Glutamatergic neuron (in vitro differentiated cells): ENCODE results near the gene IL17RB. TPM values are rescaled to one million over a fixed set of nuclear protein-coding genes. Genes with fewer than 3 reads are reported as not detected.

Experiments used
- DNase-seq: peaks from one replicate; pipeline ENCODE4 v3.0.0; 2022
- H3K27ac Mint-ChIP-seq: one replicate; pipeline ENCODE4 v1.8.0; 2020; ENCODE audit warnings: mild to moderate bottlenecking, mixed read lengths, inconsistent platforms; ENCODE audit not compliant: unreplicated experiment
- H3K27me3 Mint-ChIP-seq: one replicate; pipeline ENCODE4 v1.8.0; 2020; ENCODE audit warnings: mild to moderate bottlenecking, moderate library complexity, mixed read lengths, inconsistent platforms; ENCODE audit not compliant: unreplicated experiment
- H3K36me3 Mint-ChIP-seq: one replicate; pipeline ENCODE4 v1.8.0; 2020; ENCODE audit warnings: mild to moderate bottlenecking, mixed read lengths, inconsistent platforms; ENCODE audit not compliant: unreplicated experiment
- H3K4me1 Mint-ChIP-seq: one replicate; pipeline ENCODE4 v1.8.0; 2020; ENCODE audit warnings: mild to moderate bottlenecking, low read depth, mixed read lengths, inconsistent platforms; ENCODE audit not compliant: unreplicated experiment
- H3K4me3 Mint-ChIP-seq: one replicate; pipeline ENCODE4 v1.8.0; 2020; ENCODE audit warnings: mild to moderate bottlenecking, mixed read lengths, inconsistent platforms; ENCODE audit not compliant: unreplicated experiment
- H3K9me3 Mint-ChIP-seq: one replicate; pipeline ENCODE4 v1.8.0; 2020; ENCODE audit warnings: mild to moderate bottlenecking, moderate library complexity, mixed read lengths, inconsistent platforms; ENCODE audit not compliant: unreplicated experiment
- total RNA-seq: library from RNA; stranded (reverse); fragmentation: NEBNext Ultra II Directional; extraction: Animal tissue kit (Norgen Biotek cat#: 25700); gene quantifications from one replicate; pipeline ENCODE4 v1.2.1, GENCODE V29; 2021; ENCODE audit not compliant: unreplicated experiment
- TF ChIP-seq, protein P1 (sequence below): fragments of 200-600 bp; sonication (generic); IDR thresholded peaks from one replicate; pipeline ENCODE4 v1.5.0; 2021; ENCODE audit not compliant: partially characterized antibody, unreplicated experiment

IL17RB gene
- total RNA-seq, 1 donor from 2014 or later = 0.78 TPM

DNA sequence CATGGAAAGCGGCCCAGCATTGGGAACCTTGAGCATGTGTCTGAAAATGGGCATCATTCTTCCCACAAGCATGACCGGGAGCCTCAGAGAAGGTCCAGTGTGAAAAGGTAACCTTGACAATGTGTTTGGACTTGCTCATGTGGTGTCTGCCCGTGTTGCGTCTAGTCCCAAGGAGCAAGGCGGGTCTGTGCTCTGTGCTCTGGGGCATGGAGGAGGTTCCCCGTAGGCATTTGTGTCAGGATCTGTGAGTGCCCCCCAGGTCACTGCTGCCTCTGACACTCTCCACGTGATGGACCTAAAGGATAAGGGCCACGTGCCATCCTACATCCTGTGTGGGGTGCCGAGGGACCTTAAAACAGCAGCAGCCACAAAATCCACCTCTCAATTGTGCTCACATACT, 45.0 kb upstream of the IL17RB start:
- H3K36me3 Mint-ChIP-seq = no peaks in the 10 kb centered on the region
- no peak overlapping the region for H3K4me3 Mint-ChIP-seq
- TF ChIP-seq, protein P1, sequence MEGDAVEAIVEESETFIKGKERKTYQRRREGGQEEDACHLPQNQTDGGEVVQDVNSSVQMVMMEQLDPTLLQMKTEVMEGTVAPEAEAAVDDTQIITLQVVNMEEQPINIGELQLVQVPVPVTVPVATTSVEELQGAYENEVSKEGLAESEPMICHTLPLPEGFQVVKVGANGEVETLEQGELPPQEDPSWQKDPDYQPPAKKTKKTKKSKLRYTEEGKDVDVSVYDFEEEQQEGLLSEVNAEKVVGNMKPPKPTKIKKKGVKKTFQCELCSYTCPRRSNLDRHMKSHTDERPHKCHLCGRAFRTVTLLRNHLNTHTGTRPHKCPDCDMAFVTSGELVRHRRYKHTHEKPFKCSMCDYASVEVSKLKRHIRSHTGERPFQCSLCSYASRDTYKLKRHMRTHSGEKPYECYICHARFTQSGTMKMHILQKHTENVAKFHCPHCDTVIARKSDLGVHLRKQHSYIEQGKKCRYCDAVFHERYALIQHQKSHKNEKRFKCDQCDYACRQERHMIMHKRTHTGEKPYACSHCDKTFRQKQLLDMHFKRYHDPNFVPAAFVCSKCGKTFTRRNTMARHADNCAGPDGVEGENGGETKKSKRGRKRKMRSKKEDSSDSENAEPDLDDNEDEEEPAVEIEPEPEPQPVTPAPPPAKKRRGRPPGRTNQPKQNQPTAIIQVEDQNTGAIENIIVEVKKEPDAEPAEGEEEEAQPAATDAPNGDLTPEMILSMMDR = no peak
- H3K9me3 Mint-ChIP-seq = peaks cover 2% of the 10 kb centered on the region
- peaks cover 5% of the 10 kb centered on the region for H3K27me3 Mint-ChIP-seq
- H3K4me1 Mint-ChIP-seq = peaks cover 22% of the 10 kb centered on the region
- DNase-seq = no peak
- no peak overlapping the region for H3K27ac Mint-ChIP-seq

DNA sequence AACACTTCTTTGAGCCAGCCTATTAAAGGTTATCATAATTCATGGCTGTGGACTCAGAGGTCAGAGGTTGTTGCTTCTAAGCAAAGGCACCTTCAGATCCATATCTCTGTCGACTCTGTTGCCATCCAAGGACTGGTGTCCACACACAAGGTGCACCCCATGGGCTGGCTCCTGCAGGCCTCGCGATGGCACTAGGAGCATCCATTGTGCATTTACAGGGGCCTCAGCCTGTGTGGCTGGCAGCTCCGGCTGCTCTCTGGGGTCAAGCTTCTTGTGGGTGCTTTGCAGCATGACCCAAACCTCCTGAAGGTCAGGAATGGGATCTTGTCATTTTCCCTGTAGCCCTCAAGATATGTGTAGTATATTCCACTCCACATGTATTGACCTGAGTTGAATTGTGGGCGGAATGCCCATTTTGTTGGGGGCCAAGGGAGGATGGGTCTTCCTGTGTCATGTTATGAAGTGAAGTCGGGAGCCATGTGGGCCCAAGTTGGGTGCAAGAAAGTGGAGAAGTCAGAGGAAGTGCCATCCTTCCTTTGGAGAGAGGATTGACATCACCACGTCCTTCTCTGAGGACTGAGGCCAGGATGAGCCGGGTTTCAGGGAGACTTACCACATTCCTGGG, 44.0 kb upstream of the IL17RB start:
- H3K4me3 Mint-ChIP-seq = no peak overlapping the region
- no peak overlapping the region for H3K27ac Mint-ChIP-seq
- peaks cover 4% of the 10 kb centered on the region for H3K27me3 Mint-ChIP-seq
- peaks cover 13% of the 10 kb centered on the region for H3K4me1 Mint-ChIP-seq
- H3K9me3 Mint-ChIP-seq = peaks cover 2% of the 10 kb centered on the region
- no peaks in the 10 kb centered on the region for H3K36me3 Mint-ChIP-seq
- TF ChIP-seq, protein P1 = no peak
- DNase-seq = peak; percentile 4

- TF ChIP-seq, protein P1 = no peak
- no peak overlapping the region for H3K27ac Mint-ChIP-seq
- H3K9me3 Mint-ChIP-seq = peaks cover 2% of the 10 kb centered on the region
- peaks cover 4% of the 10 kb centered on the region for H3K27me3 Mint-ChIP-seq
- no peak overlapping the region for H3K4me3 Mint-ChIP-seq
- peaks cover 13% of the 10 kb centered on the region for H3K4me1 Mint-ChIP-seq
- peak; percentile 6 for DNase-seq
- no peaks in the 10 kb centered on the region for H3K36me3 Mint-ChIP-seq
Observed at GRCh38 chr3:53803124-53803815, 43.1 kb upstream of the IL17RB start.

DNA sequence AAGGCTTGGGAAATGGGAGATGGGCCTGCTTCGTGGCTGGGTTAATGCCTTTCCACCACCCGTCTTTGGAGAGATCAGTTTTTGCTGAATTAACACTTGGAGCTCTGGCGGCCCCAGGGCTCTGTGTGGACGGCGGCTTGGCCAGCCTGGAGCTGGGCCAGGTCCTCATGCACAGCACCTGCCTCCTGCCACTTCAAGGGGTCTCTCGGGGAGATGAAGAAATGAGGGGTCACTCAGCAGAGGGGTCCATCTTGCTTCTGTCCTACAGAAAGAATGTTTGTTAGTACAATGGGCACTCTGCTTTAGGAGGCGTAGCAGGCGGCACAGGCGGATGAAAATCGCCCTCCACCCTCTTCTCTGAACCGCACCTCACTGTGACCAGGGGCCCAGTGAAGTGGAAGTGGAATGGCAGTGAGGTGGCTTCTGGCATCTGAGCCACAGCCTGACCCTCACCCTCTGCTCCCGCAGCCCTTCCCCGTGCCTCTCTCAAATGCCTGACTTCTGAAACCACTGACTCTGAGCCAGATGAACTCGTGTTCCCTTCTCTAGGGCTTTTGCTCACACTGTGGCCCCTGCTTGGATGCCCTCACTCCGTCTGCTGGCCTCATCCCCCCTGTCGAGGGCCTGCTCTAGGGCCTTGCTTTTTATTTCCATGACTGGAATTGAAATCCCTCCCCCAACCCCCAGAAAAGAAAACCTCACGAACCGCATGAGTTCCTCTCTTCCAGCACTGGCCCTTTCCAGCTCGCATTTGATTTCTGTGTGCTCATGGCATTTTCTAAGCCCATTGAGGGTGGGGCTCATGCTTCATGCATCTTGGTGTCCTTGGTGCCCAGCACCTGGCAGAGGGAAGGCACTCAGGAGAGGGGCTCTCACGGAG, 42.3 kb upstream of the IL17RB start:
- H3K36me3 Mint-ChIP-seq = no peaks in the 10 kb centered on the region
- peaks cover 13% of the 10 kb centered on the region for H3K4me1 Mint-ChIP-seq
- TF ChIP-seq, protein P1 = no peak
- H3K9me3 Mint-ChIP-seq = peaks cover 2% of the 10 kb centered on the region
- DNase-seq = peak; percentile 15
- H3K27me3 Mint-ChIP-seq = peaks cover 8% of the 10 kb centered on the region
- H3K27ac Mint-ChIP-seq = no peak overlapping the region
- no peak overlapping the region for H3K4me3 Mint-ChIP-seq
